Activated CD8-positive, alpha-beta T cell treated with anti-CD3 and anti-CD28 coated beads for 36 hours (primary cell): ENCODE data around the gene SETDB1. TPM values are rescaled to one million over a fixed set of nuclear protein-coding genes. Genes with fewer than 3 reads are reported as not detected.

Source experiments
- ATAC-seq: fragments of 200-7000 bp; cut with Tn5 transposase; one replicate; pipeline ENCODE4 v1.10.0; 2021; ENCODE audit warnings: mild to moderate bottlenecking, moderate library complexity
- CTCF ChIA-PET: fragments of 350-600 bp; sonication (Branson Sonifier 250); formaldehyde crosslinking; loops from one replicate; lab custom pipeline; 2021; ENCODE audit warnings: antibody characterized with exemption; lab: Charles Lee
- POLR2A ChIA-PET: fragments of 350-600 bp; sonication (Branson Sonifier 250); formaldehyde crosslinking; loops from one replicate; lab custom pipeline; 2021; ENCODE audit warnings: antibody characterized with exemption; lab: Charles Lee
- DNase-seq: peaks from one replicate; pipeline ENCODE4 v3.0.0-alpha.2; 2020
- H3K27ac Mint-ChIP-seq: one replicate; pipeline ENCODE4 v1.8.0; 2021; ENCODE audit warnings: mild to moderate bottlenecking, mixed read lengths
- H3K27me3 Mint-ChIP-seq: one replicate; pipeline ENCODE4 v1.8.0; 2021; ENCODE audit warnings: mixed read lengths
- H3K36me3 Mint-ChIP-seq: one replicate; pipeline ENCODE4 v1.8.0; 2021; ENCODE audit warnings: low read depth, mixed read lengths
- H3K4me1 Mint-ChIP-seq: one replicate; pipeline ENCODE4 v1.8.0; 2021; ENCODE audit warnings: low read depth, mixed read lengths
- H3K4me3 Mint-ChIP-seq: one replicate; pipeline ENCODE4 v1.8.0; 2021; ENCODE audit warnings: mild to moderate bottlenecking, moderate library complexity, mixed read lengths
- H3K9me3 Mint-ChIP-seq: one replicate; pipeline ENCODE4 v1.8.0; 2021; ENCODE audit warnings: mixed read lengths
- CTCF ChIP-seq: fragments of 200-600 bp; IDR thresholded peaks from one replicate; pipeline ENCODE4 v1.8.0; 2022; ENCODE audit warnings: antibody characterized with exemption, mild to moderate bottlenecking
- intact Hi-C: fragments of 100-400 bp; cut with micrococcal nuclease; formaldehyde crosslinking; loops from one replicate; pipeline ENCODE4 v1.10.0; 2022
- total RNA-seq, 2 experiments: library from RNA; stranded (reverse); gene quantifications; one replicate each; pipeline ENCODE4 v1.2.3, GENCODE V29; 2021

Gene SETDB1
- total RNA-seq, 2 experiments from 2014 or later: 45.1 to 52.3 TPM

GRCh38 chr1:151009206-151009587 lies 83.0 kb downstream of the SETDB1 start:
- H3K36me3 Mint-ChIP-seq: peaks cover 3% of the 10 kb centered on the region
- DNase-seq (no peak), ATAC-seq (no peak)
- peak overlapping the region; percentile 98 for H3K4me3 Mint-ChIP-seq
- no peaks in the 10 kb centered on the region for H3K9me3 Mint-ChIP-seq
- ChIA-PET CTCF (interaction anchor here (2.9 to 3.9 kb wide), 2 partner anchors 14 to 15 kb away, joined by 14 to 18 read pairs; no protein-coding TSS in a partner anchor), POLR2A (no interaction called here)
- TF ChIP-seq CTCF: no peak
- intact Hi-C loops: loop anchor here (5.0 kb wide), 1 partner anchor 148 kb away; the partner anchor contains the start of gene TNFAIP8L2
- H3K27ac Mint-ChIP-seq: peak overlapping the region; percentile 98
- H3K27me3 Mint-ChIP-seq: no peaks in the 10 kb centered on the region
- peaks cover 69% of the 10 kb centered on the region for H3K4me1 Mint-ChIP-seq

GRCh38 chr1:151009674-151010345 lies 83.6 kb downstream of the SETDB1 start:
- Mint-ChIP-seq H3K27me3 (no peaks in the 10 kb centered on the region), H3K27ac (peak overlapping the region; percentile 98), H3K36me3 (peaks cover 3% of the 10 kb centered on the region), H3K4me3 (peak overlapping the region; percentile 98), H3K9me3 (no peaks in the 10 kb centered on the region), H3K4me1 (peaks cover 64% of the 10 kb centered on the region)
- intact Hi-C loops: loop anchor here (5.0 kb wide), 1 partner anchor 147 kb away; the partner anchor contains the start of gene TNFAIP8L2
- no peak for TF ChIP-seq CTCF
- CTCF ChIA-PET: interaction anchor here (2.9 to 3.9 kb wide), 2 partner anchors 14 to 15 kb away, joined by 14 to 18 read pairs; no protein-coding TSS in a partner anchor
- POLR2A ChIA-PET: no interaction called here
- ATAC-seq (no peak), DNase-seq (no peak)

- ATAC-seq (no peak), DNase-seq (no peak)
- Mint-ChIP-seq H3K27ac (no peak overlapping the region), H3K27me3 (no peaks in the 10 kb centered on the region), H3K9me3 (no peaks in the 10 kb centered on the region), H3K36me3 (peaks cover 3% of the 10 kb centered on the region), H3K4me3 (no peak overlapping the region), H3K4me1 (peaks cover 62% of the 10 kb centered on the region)
- intact Hi-C loops: no loop called here
- no peak for TF ChIP-seq CTCF
- POLR2A ChIA-PET: interaction anchor here (1.6 kb wide), 1 partner anchor 11 kb away, joined by 3 read pairs; no protein-coding TSS in a partner anchor
- CTCF ChIA-PET: interaction anchor here (0.6 to 3.9 kb wide), 4 partner anchors 14 to 271 kb away, joined by 3 to 18 read pairs (median 8); partner anchors contain the start of gene C1orf56
Observed at GRCh38 chr1:151010346-151010726, 84.2 kb downstream of the SETDB1 start.

GRCh38 chr1:151011154-151011850 lies 85.1 kb downstream of the SETDB1 start:
- no peak overlapping the region for H3K4me3 Mint-ChIP-seq
- no peak for TF ChIP-seq CTCF
- ChIA-PET POLR2A (interaction anchor here (0.6 to 1.6 kb wide), 5 partner anchors 9 to 238 kb away, joined by 3 to 5 read pairs (median 3); no protein-coding TSS in a partner anchor), CTCF (interaction anchor here (0.6 to 3.9 kb wide), 8 partner anchors 9 to 270 kb away, joined by 3 to 18 read pairs (median 4); partner anchors contain the start of genes C1orf56 and TNFAIP8L2)
- intact Hi-C loops: no loop called here
- ATAC-seq: no peak
- no peak for DNase-seq
- peak overlapping the region; percentile 59 for H3K27ac Mint-ChIP-seq
- H3K4me1 Mint-ChIP-seq: peaks cover 54% of the 10 kb centered on the region
- H3K27me3 Mint-ChIP-seq: no peaks in the 10 kb centered on the region
- H3K9me3 Mint-ChIP-seq: no peaks in the 10 kb centered on the region
- peaks cover 3% of the 10 kb centered on the region for H3K36me3 Mint-ChIP-seq
